LNCAP (cell line): ENCODE results near the gene DNAI2.

Experiments used
- CTCF ChIP-seq: fragments of 450-650 bp; IDR thresholded peaks from 2 replicates; pipeline ENCODE4 v1.5.1; 2017; ENCODE audit warnings: mild to moderate bottlenecking

The DNAI2 gene

GRCh38 chr17:74231928-74232907, 41.8 kb upstream of the DNAI2 start:
- TF ChIP-seq CTCF: no peak

DNA sequence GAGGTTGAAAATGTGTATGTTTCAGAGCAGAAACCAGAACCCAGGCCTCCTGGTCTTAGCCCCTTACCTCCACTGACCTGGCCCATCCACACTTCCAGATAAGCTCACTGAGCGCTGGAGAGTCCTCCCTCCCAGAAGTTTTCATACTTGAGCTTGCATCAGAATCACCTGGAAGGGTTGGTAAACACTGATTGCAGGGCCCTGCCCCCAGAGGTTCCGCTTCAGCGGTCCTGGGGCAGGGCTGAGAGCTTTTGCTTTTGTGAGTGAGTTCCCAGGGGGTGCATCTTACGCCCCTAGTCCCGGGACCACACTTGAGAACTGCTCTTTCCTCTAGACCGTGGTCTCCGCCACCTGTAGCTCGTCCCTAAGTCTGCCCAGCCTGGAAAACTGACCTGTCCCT, 40.1 kb upstream of the DNAI2 start:
- TF ChIP-seq CTCF: no peak

DNA sequence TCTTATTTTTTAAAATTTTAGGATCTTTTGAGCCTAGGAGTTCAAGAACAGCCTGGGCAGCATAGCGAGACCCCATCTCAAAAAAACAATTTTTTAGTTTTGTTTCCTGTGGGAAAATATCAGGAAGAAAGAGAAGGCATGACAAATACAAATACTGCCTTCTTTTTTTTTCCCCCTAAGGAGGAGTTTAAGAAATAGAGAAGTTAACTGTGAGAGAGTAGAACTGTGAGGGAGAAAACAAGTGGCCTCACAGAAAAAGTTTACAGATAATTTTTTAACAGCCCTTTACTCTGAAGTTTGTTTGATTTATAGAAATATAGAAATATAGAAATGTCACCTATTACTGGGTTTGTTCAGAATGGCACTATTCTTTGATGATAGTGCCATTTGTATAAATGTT, 39.5 kb upstream of the DNAI2 start:
- TF ChIP-seq CTCF: no peak

- no peak for TF ChIP-seq CTCF
These were observed 38.9 kb upstream of the DNAI2 start for GRCh38 chr17:74235040-74235581.

- no peak for TF ChIP-seq CTCF
These were observed 38.1 kb upstream of the DNAI2 start for GRCh38 chr17:74235911-74236371.

- no peak for TF ChIP-seq CTCF
These were observed 36.7 kb upstream of the DNAI2 start for GRCh38 chr17:74237321-74237720.

DNA sequence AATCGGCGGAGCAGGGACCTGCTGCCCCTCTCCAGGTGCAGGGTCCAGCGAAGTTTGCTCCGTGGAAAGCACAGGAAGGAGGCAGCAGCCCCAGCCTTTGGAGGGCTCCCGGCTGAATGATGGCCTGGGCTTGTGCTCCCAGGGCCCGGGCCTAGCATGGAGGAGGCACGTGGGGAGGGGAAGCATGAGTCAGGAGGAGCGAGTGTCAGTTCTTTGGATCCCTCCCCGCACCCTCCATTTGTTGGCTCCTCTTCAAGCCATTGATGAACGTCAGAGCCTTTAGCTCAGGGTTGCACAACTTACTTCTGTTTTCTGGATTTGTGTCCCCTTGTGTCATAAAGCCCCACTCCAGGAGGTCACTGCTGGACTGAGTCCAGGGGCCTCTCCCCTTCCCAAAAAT, 34.9 kb upstream of the DNAI2 start:
- no peak for TF ChIP-seq CTCF
